ENCODE measurements around the gene TCF7L1. TPM values are rescaled to one million over a fixed set of nuclear protein-coding genes. Genes with fewer than 3 reads are reported as not detected.
"Not testable (repeated sequence)": the region's sequence is repeated elsewhere in the genome, so short reads cannot be mapped to it uniquely, and the experiment has no call there.

TCF7L1 gene
- total and polyA plus RNA-seq, 11 donors: 1.9 to 9.8 (median 6.3) TPM

DNA sequence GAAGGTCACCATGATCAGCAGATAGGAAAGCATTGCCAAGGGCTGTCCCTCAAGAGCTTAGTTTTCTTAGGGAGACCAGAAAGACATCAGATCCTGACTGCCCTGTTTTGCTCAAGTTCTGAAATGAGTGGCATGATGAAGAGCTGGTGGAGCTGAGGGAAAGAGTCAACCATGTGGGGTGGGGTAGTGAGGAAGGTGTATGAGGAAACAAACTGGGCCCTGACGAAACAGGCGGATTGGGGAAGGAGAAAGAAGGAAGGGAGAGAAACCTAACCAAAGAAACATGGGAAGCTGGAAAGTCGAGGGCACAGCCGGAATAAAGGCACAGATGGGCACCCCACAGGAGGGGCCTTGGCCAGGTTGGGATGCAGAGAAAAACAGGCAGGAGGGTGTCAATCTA, 186.6 kb downstream of the TCF7L1 start:
- ATAC-seq: no peak
- Histone ChIP-seq H3K4me3 (no peak overlapping the region), H3K9me3 (no peaks in the 10 kb centered on the region), H3K27me3 (no peaks in the 10 kb centered on the region), H3K4me1 (peaks cover 0 to 69% (median 24%) of the 10 kb centered on the region in 12 donors), H3K27ac (no peak overlapping the region), H3K36me3 (peaks cover 0 to 99% (median 83%) of the 10 kb centered on the region in 9 donors)
- no peak for TF ChIP-seq POLR2A (IDR thresholded peaks at IDR 0.05)
- TF ChIP-seq CTCF (IDR thresholded peaks at IDR 0.05): no peak
- no peak for DNase-seq
- intact Hi-C loops (cut with DNase I): loop anchor here in 1 of 10 donors (2.0 kb wide), 1 partner anchor 23 kb away; no protein-coding TSS in a partner anchor
- 91 to 96% (median 95%) methylated on average over 4 of the region's 4 CpGs for WGBS, 4 donors

DNA sequence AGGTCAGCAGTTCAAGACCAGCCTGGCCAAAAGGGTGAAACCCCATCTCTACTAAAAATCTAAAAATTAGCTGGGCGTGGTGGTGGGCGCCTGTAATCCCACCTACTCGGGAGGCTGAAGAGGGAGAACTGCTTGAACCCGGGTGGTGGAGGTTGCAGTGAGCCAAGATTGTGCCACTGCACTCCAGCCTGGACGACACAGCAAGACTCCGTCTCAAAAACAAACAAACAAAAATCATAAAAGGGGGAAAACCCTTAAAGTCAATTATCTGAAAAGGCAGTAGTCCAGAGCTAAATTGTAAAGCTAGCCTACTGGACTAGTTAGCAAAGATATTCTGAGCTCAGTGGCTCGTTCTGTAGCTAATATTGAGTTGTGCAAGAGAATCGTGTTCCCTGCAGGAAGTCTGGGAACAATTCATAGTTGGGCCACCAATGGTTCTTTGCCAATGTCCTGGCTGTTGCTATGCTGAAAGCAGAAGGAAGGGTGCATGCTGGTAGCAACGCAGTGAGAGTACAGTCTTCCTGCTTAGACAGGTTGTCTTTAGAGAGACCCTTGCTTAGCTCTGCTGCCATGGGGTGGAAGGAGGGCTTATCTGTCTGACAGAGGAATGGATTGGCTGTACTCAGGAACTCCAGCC, 190.3 kb downstream of the TCF7L1 start:
- intact Hi-C loops (cut with DNase I): no loop called here
- TF ChIP-seq POLR2A (IDR thresholded peaks at IDR 0.05): no peak
- no peak for TF ChIP-seq CTCF (IDR thresholded peaks at IDR 0.05)
- Histone ChIP-seq H3K4me1 (peaks cover 2 to 81% (median 45%) of the 10 kb centered on the region in 12 donors), H3K27ac (no peak overlapping the region), H3K36me3 (peaks cover 0 to 81% (median 65%) of the 10 kb centered on the region in 9 donors), H3K4me3 (peak overlapping the region in 1 of 12 donors; percentile 10), H3K27me3 (no peaks in the 10 kb centered on the region), H3K9me3 (no peaks in the 10 kb centered on the region)
- ATAC-seq (no peak), DNase-seq (no peak)
- 75 to 88% (median 79%) methylated on average over 9 of the region's 9 CpGs for WGBS, 4 donors

DNA sequence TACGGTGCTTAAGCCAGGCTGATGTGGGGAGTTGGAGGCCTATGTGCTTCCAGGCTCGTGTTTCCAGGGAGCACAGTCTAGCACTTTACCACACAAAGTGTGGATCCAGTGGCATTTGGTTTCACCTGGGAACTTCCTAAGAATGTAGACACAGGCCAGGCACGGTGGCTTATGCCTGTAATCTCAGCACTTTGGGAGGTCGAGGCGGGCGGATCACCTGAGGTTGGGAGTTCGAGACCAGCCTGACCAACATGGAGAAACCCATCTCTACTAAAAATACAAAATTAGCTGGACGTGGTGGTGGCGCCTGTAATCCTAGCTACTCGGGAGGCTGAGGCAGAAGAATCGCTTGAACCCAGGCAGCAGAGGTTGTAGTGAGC, 190.8 kb downstream of the TCF7L1 start:
- intact Hi-C loops (cut with DNase I); H3K27me3 ChIP-seq; DNase-seq; H3K9me3 ChIP-seq; ATAC-seq; H3K27ac ChIP-seq: not testable (repeated sequence)
- Histone ChIP-seq H3K4me1 (peaks cover 2 to 81% (median 48%) of the 10 kb centered on the region in 12 donors), H3K36me3 (peaks cover 0 to 76% (median 61%) of the 10 kb centered on the region in 9 donors), H3K4me3 (peak overlapping the region in 1 of 12 donors; percentile 10)
- WGBS, 4 donors: 89 to 93% (median 92%) methylated on average over 11 of the region's 11 CpGs

DNA sequence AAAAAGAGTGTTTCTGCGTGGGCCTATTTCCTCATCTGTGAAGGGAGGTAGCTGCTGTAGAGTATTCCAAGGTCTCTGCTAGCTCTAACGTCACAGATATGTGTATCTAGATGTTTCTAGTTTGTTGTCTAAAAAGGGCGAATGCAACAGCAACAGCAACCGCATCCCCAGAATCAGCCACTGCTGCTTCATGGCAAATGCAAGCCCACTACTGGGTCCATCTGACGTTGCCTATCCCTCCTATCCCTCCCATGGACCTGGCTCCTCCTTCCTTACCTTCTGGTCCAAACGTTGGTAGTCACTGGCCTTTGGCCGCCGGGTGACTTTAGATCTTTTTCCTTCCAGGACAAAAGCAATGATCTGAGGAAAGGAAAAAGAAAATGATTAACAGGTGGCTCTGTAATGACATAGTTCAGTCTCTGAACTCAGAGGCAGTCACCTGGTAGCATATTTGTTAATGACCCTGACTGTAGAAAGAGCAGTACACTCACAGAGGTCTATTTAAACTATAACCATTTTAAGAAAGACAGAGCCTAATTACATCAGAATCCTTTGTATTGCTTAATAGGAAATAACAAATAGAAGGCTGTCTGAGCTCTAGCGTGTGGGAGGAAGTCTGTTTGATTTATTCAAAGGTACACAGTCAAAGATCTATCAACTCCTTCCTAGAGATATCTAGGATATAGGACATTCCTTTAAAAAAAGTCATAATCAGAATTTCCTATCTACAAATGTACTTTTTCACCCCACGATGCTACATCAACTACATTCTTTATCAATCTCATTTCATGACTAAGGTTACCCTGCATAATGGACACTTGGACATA, 191.7 kb downstream of the TCF7L1 start:
- DNase-seq (no peak), ATAC-seq (no peak)
- 54 to 60% (median 55%) methylated on average over 10 of the region's 10 CpGs for WGBS, 4 donors
- H3K4me3 ChIP-seq: peak overlapping the region in 11 of 12 donors; percentile 45 to 88 (median 78)
- no peak for TF ChIP-seq CTCF (IDR thresholded peaks at IDR 0.05)
- TF ChIP-seq POLR2A (IDR thresholded peaks at IDR 0.05): no peak
- no peaks in the 10 kb centered on the region for H3K27me3 ChIP-seq
- H3K4me1 ChIP-seq: peaks cover 2 to 73% (median 49%) of the 10 kb centered on the region in 12 donors
- no peaks in the 10 kb centered on the region for H3K9me3 ChIP-seq
- intact Hi-C loops (cut with DNase I): no loop called here
- peak overlapping the region in 2 of 12 donors; percentile 95 to 99 for H3K27ac ChIP-seq
- H3K36me3 ChIP-seq: peaks cover 0 to 68% (median 53%) of the 10 kb centered on the region in 9 donors
